Ishikawa (cell line): ENCODE data around the gene TMEM164.

Source experiments
- EP300 ChIP-seq: IDR thresholded peaks from 2 replicates; pipeline ENCODE4 v1.6.1; 2012; ENCODE audit warnings: borderline replicate concordance
- REST ChIP-seq: IDR thresholded peaks from 2 replicates; pipeline ENCODE4 v1.6.1; 2012; ENCODE audit warnings: low read depth, mild to moderate bottlenecking
- TCF12 ChIP-seq: IDR thresholded peaks from 2 replicates; pipeline ENCODE4 v1.6.1; 2012; ENCODE audit warnings: low read depth
- USF1 ChIP-seq: IDR thresholded peaks from 2 replicates; pipeline ENCODE4 v1.6.1; 2012

GRCh38 chrX:110119480-110119879 lies 116.6 kb downstream of the TMEM164 start:
- no peak for TF ChIP-seq EP300
- TF ChIP-seq TCF12, result no peak
- TF ChIP-seq REST, result no peak
- TF ChIP-seq USF1, result no peak
